22Rv1 (cell line): ENCODE results near the gene JPT1.

Experiments
- H3K27ac ChIP-seq: fragments of 450-650 bp; 2 replicates; pipeline ENCODE4 v1.5.1; 2017
- CTCF ChIP-seq: fragments of 450-650 bp; IDR thresholded peaks from 2 replicates; pipeline ENCODE4 v1.5.1; 2017; ENCODE audit warnings: mild to moderate bottlenecking
- ZFX ChIP-seq: fragments of 450-650 bp; IDR thresholded peaks from 2 replicates; pipeline ENCODE4 v1.6.1; 2017; ENCODE audit warnings: antibody characterized with exemption, borderline replicate concordance

Gene JPT1

GRCh38 chr17:75182569-75183436, 28.5 kb upstream of the JPT1 start, which contains the start of gene SUMO2:
SUMO2 (minus strand) TSS chr17:75182959; CDS start chr17:75182834, 125 bp downstream.
- TF ChIP-seq ZFX (no peak), CTCF (peak; percentile 44)

GRCh38 chr17:75182319-75182568, 27.9 kb upstream of the JPT1 start:
- peak overlapping the region; percentile 99 for H3K27ac ChIP-seq
- TF ChIP-seq CTCF (no peak), ZFX (no peak)

More at GRCh38 chr17:75182569-75183436, 28.5 kb upstream of the JPT1 start, which contains the start of gene SUMO2:
- H3K27ac ChIP-seq = peak within 1 kb of the TSS; percentile 99

GRCh38 chr17:75181608-75182318, 27.5 kb upstream of the JPT1 start:
- no peak for TF ChIP-seq CTCF
- no peak for TF ChIP-seq ZFX
- H3K27ac ChIP-seq = peak overlapping the region; percentile 99

- H3K27ac ChIP-seq = peak overlapping the region; percentile 99
Observed at GRCh38 chr17:75181110-75181509, 26.8 kb upstream of the JPT1 start.

GRCh38 chr17:75178453-75178852, 24.1 kb upstream of the JPT1 start:
- no peak for TF ChIP-seq CTCF
- TF ChIP-seq ZFX = no peak
- no peak overlapping the region for H3K27ac ChIP-seq

More at GRCh38 chr17:75181110-75181509, 26.8 kb upstream of the JPT1 start:
- no peak for TF ChIP-seq CTCF
- TF ChIP-seq ZFX = no peak

- no peak for TF ChIP-seq CTCF
- no peak for TF ChIP-seq ZFX
- H3K27ac ChIP-seq = no peak overlapping the region
Observed at GRCh38 chr17:75176625-75177024, 22.3 kb upstream of the JPT1 start.

GRCh38 chr17:75174996-75175395, 20.7 kb upstream of the JPT1 start:
- H3K27ac ChIP-seq = no peak overlapping the region
- TF ChIP-seq ZFX = no peak
